NCI-H1105 (cell line): ENCODE results near the gene SYNPO.

Source experiments
- DNase-seq: peaks from one replicate; lab custom pipeline; 2025; lab: John Stamatoyannopoulos, UW

SYNPO gene

GRCh38 chr5:150658121-150658520, 17.7 kb downstream of the SYNPO start:
- no peak for DNase-seq

- DNase-seq, result no peak
Measured at GRCh38 chr5:150658699-150659265, 18.3 kb downstream of the SYNPO start.

DNA sequence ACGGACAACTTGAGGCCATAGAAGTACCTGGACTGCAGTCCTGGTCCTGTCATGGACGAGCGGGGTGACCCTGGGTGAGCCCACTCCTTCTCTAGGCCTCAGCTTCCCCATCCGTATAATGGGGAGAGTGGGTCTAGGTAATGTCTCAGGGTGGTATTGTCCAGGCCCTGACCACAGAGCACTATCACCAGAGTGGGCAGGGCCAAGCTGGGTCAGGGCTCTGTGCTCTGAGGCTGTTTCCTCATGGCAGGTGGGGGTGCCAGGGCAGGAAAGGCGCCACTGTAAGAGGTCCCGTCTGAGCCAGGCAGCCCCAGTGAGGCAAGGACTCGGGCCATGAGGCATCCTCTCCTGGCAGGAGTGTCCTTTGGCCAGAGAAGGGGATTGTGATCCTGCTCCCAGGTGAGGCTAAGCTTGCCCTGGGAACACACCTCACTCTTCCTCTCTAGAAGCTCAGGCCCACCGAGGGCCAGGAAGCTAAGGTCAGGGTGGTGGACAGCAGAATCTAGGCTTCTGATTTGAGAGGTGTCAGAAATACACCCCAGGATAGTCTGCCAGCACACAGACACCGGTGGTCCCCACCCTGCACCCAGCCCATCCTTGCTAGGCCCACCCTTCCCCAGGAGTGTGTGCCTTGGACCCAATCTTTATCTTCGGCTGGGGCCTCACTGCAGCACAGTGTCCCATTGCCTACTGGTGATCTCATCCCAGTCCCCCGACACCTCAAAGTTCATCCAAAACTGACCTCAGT, 19.1 kb downstream of the SYNPO start:
- no peak for DNase-seq

- no peak for DNase-seq
Measured at GRCh38 chr5:150660108-150660831, 19.8 kb downstream of the SYNPO start.

- no peak for DNase-seq
Measured at GRCh38 chr5:150661086-150661485, 20.6 kb downstream of the SYNPO start, which contains the start of gene MYOZ3. TSS of gene MYOZ3 (plus strand) at chr5:150661251. CDS start at chr5:150662942, 1,691 bp downstream.

DNA sequence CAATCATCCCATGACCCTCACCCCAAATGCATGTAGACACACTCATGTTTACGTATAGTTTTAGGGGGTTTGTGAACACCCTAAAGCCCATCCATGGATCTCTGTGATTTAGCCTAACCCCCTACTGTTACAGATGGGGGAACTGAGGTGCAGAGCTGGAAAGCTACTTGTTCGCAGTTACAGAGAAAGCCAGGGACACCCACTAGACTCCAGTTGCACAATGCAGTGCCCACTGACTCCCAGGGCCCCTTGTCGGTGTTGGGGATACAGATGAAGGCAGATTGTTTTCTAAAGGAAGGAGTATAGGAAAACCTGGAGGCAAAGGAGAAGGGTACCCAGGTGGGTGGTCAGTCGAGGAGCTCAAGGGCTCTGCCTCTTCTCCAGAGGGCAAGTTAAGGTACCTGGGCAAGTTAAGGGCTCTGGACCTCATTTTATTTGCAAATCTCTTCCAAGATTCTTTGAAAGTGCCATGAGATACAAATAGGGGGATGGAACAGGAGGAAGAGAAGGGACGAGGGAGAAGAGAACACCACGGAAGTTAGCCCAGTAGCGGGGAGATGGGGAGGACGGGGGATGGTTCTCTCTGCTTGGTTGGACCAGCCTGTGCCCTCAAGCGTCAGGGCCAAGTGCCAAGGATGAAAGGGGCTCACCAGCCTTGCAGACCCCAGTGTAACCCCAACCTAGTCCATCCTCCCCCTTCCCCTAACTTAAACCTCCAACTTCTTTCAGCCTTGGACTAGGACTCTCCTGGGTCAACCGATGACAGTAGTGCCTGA, 21.5 kb downstream of the SYNPO start:
- DNase-seq, result no peak

DNA sequence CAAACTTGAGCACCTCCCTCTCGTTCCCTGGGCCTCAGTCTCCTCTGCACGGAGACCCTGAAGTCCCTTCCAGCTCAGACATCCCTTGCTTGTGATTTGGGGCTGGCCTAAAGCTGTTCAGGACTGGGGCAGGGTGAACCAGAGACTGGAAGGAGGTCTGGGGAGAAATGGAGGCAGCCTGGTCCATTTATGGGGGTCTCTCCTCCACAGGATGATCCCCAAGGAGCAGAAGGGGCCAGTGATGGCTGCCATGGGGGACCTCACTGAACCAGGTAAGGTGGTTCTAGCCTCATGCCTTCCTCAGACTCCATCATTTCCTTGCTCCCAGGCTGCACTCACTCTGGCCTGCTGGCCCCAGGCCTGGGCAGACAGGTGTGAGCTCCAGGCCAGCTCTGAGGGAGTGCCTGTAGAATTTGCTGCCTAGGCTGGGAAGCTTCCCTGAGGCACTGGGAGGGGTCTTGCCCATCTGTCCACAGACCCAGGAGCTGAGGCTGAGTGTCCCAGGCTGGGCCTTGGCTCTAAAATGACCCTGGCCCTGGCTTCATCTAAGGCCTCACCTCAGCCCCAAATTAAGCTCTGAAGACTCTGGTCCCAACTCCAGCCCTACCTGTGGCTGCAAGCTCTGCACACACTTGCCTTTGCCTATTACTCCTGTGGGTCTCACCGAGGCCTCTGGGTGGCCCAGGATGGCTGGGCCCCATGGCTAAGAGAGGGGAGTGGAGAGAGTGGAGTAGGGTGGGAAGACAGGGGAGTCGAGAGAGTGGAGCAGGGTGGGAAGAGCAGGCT, 22.5 kb downstream of the SYNPO start:
- no peak for DNase-seq

DNA sequence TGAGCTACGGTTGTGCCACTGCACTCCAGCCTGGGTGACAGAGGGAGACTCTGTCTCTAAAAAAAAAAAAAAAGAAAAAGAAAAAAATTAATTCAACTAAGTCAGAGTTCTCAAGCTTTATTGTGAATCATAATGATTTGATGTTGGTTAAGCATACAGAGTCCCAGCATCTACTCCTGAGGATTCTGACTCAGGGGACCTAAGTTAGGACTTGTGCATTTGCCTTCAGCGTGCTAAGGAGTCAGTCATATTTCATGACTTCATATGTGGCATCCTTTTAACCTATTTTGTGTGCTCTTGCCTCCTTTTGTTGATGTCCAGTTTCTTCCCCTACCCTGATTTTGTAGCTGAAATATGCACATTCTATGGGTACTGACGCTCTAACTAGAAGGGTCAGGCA, 23.5 kb downstream of the SYNPO start:
- no peak for DNase-seq

- no peak for DNase-seq
Measured at GRCh38 chr5:150665044-150665443, 24.6 kb downstream of the SYNPO start.

GRCh38 chr5:150670275-150670947, 30.0 kb downstream of the SYNPO start:
- DNase-seq, result no peak

GRCh38 chr5:150670948-150671310, 30.5 kb downstream of the SYNPO start:
- DNase-seq, result no peak

- DNase-seq, result no peak
Measured at GRCh38 chr5:150671509-150672236, 31.2 kb downstream of the SYNPO start.

DNA sequence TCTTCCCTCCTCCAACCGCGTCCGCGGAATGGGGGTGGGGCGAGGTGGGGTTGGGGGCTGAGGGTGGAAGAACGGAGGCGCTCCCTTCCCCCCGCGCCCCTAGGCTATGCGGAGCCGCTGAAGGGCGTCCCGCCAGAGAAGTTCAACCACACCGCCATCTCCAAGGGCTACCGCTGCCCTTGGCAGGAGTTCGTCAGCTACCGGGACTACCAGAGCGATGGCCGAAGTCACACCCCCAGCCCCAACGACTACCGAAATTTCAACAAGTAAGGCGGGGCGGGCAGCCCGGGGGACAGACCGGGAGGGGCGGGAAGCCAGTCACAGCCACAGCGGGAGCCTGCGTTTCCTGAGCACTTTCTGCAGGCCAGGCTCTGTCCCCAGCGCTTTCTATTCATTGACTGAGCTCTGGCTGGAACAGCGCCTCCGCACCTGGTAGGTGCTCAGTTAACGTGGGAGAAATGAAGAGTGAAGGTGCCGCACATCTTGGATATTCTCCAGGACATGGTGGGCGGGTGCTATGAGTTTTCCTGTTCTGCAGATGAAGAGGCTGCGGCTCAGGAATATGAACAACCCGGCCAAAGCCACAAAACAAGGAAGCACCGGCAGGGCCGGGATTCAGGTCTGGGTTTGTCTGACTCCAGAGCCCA, 31.9 kb downstream of the SYNPO start:
- no peak for DNase-seq

GRCh38 chr5:150672884-150673275, 32.4 kb downstream of the SYNPO start:
- no peak for DNase-seq

GRCh38 chr5:150674341-150674821, 33.9 kb downstream of the SYNPO start:
- DNase-seq, result no peak

GRCh38 chr5:150675069-150675468, 34.6 kb downstream of the SYNPO start:
- DNase-seq, result no peak

- no peak for DNase-seq
Measured at GRCh38 chr5:150676578-150676977, 36.1 kb downstream of the SYNPO start.

- no peak for DNase-seq
Measured at GRCh38 chr5:150689120-150689519, 48.7 kb downstream of the SYNPO start.

- DNase-seq, result no peak
Measured at GRCh38 chr5:150690760-150691159, 50.3 kb downstream of the SYNPO start.

DNA sequence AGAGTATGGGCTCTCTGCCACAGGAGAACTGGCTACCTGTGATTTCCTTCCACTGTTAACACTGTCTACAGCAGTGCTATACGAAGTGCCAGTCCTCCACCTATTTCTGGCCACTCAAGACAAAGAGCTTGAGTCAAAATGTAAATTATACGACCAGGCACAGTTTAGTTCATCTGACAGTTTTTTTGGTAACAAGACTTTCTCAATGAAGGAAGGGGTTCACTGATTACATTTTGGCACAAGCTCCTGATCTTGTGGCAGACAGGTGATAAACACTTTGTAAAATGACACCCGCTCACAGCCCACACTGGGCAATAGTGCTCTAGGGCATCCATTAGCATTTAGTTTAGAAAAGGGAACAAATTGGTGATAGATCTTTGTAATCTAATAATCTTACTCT, 51.8 kb downstream of the SYNPO start:
- no peak for DNase-seq
